HG03342 (cell line): ENCODE measurements around the gene GATAD2A.

ENCODE experiments used
- ATAC-seq: cut with Tn5 transposase; IDR thresholded peaks from one replicate; pipeline ENCODE4 v1.9.1; 2021; ENCODE audit warnings: mild to moderate bottlenecking, moderate library complexity; ENCODE audit not compliant: unreplicated experiment

GATAD2A gene

DNA sequence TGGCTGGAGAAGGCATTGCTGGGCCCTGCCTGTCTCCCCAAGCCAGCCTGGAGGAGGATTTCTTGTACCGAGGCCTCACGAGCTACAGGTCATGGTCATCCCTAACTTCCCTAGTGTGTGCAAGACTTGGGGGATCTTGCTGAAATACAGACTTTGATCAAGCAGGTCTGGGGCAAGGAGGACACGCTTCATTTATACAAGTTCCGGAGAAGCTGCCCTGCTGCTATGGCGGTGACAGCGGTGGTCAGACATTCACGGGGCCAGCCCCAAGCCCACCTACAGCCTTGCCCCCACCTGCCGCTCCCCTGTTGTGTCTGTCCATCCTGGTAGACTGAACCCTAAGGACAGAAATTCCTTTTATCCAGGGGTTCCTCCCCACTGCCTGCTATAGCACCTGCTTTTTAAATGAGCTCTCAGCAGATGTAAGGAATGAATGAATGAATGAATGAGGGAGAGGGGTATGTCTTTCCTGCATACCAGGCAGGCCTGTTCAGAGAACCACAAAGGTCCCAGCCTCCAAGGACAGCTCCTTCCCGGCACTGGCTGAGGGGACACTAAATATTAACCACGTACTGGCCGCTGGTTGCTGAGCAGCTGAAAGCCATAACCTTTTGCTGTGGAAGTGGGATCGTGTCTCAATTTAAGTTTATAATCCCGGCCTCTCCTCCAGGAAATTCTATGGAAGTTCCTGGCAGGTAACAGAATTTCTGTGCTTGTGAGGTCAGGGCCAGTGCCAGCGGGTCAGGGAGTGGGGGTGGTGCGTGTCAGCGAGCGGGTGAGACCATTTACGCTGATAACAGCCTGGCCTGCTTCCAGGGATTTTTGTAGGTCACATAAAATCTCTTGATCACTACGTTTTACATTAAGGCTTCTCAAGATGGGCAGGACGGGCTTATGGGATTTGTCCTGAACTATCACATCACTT is 82.7 kb downstream of the GATAD2A start:
- no peak for ATAC-seq

DNA sequence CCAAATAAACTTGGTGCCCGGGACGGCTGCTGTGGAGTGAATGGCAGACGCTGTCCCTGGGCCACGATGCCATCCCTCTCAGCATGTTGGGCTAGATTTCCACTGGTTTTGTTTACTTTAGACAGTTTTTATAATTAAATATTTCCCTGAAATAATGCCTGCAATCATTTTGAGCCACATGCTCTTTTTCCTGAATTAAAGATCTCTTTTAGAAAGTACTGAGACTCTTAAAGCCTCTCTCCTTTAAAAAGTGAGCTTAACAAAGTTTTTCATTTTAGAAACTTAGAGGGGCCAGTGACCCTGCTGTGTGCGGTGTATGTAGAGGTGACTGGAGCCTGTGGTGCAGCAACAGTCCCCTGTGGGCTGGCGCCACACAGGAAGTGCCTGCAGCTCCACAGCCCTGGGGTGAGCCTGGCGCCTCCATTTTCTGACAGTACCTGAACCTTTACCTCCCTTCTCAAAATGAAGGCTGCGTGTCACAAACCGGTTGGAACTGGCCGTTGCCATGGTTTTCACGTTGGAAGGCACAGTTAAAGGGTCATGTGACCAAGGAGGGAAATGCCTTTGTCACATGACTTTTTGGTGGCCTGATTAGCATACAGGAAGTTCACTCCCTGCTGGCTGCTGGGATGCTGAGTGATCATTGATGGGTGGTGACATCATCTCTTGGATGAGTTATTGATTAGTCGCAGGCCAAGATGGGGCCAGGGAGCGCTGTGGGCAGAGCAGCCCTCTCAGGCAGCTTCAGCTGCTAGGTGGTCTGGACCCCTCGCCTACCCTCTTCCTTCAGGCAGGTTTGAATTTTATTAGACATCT is 83.6 kb downstream of the GATAD2A start:
- ATAC-seq: no peak

DNA sequence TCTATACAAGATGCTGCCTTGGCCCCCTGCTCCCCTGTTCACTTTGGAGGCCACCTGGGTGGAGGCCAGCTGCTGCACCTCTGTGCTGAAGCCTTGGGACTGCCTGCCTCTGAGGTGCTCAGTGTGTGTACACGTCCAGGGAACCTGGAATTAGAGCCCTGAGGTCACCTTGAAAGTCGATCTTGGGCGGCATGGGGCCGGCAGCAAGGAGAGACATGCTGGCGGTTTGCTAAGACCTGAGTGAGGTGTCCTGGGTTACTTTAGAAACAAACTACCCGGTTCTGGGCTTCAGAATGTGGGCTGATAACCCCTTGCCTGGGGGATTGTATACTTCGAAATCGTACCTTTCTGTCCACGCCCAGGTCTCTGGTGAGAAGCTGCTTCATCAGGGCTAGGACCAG is 84.3 kb downstream of the GATAD2A start:
- no peak for ATAC-seq

DNA sequence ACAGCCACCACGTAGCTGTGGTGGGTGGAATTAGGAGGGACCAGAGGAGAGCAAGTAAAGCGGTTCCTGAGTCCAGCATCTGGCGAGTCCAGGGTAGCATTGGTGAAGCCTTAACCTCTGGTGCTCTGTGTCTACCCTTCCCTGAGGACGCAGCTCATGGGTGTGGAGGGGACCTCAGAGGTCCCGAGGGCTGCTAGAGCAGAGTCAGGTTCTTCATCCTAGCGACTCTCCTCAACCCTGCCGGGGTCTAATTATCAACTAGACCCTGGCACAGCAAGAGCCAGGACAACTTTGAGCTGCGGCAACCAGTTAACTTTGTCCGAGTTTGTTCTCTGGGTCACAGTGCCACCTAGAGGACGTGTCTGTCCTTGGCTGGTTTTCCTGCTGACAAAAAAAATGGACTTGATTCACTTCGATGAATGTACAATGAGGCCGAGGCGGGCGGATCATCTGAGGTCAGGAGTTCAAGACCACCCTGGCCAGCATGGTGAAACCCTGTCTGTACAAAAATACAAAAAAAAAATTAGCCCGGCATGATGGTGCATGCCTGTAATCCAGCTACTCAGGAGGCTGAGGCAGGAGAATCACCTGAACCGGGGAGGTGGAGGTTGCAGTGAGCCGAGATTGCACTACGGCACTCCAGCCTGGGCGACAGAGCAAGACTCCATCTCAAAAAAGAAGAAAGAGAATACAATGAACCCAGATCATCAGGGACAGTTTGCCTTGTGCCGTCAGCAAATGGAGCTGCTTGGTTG is 84.9 kb downstream of the GATAD2A start:
- no peak for ATAC-seq

DNA sequence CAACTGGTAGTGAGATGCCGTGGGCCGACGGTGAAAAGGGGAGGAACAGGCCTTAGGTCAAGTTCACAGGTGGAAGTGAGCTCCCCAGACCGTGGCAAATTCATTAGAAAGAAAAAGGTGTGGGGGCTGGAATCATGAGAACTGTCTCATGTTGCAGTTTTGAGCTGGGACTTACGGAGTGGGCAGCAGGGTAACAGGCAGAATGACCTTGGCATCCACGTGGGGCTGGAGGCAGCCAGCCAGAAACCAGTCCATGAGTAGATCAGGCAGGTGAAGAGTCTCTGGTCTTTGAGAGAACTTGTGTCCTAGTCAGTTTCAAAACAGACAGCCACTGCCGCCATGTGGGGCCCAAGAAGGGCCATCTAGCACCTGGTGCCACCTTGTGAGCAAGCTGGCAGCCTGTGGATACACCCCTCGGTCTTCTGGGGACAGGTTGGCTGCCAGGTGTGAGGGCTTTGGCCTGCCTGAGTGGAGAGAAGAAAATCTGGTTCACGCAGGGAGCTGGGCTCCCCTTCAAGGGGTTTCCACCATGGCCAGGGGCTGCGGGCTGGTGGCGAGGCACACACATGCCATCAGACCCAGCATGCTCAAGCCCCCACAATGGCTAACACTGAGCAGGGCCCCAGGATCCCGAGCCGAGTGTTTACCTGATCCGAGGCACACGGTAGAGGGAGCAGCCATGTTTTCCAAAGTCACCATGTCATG is 86.0 kb downstream of the GATAD2A start:
- no peak for ATAC-seq

DNA sequence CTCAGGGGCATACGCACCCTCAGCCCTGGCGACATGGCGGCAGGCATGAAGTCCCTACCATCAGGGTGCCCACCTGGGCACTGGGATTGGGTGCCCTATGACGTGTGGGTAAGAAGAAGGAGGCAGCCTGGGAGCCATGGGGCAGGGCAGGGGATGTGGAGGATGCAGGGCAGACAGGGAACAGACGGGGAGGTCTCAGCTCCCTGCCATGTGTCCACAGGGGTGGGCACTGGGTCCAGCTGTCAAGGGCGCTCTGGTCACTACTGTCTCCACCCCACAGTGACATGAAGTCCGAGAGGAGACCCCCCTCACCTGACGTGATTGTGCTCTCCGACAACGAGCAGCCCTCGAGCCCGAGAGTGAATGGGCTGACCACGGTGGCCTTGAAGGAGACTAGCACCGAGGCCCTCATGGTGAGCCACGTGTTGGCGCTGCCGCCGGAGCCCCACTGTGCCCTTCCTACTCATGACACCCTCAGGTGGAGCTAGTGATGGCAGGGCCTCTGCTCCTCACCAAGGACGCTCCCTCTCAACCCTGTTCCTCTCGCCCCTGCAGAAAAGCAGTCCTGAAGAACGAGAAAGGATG is 86.6 kb downstream of the GATAD2A start:
- ATAC-seq: no peak

DNA sequence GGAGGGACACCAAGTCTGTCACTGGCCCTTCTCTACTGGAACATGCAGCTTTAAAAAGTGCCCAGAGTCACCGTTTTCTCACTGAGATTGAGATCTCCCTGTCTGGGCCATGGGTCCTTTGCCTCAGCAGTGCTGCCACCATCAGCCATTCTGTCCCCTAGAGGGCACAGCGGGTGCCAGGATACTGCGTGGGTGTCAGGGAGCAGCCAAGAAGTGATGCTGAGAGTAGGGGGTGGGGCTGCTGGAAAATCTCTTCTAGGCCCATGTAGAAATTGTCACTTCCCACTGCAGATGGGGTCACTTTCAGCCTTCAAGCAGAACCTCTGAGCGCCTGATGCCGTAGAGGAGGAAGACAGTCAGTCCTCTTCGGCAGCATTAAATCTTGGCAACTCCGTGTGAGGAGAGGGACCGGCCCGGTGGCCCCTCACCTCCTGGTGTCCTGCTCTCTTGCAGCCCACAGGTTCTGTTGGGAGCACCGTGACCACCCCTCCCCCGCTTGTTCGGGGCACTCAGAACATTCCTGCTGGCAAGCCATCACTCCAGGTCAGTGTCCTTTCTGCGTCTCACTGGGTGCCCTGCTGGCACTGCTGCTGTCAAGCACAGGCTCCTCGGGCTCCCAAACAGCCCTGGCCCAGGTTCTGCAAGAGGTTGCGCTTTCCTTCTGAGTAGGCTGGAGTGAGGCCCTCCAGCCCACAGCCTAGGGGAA is 88.5 kb downstream of the GATAD2A start:
- no peak for ATAC-seq

DNA sequence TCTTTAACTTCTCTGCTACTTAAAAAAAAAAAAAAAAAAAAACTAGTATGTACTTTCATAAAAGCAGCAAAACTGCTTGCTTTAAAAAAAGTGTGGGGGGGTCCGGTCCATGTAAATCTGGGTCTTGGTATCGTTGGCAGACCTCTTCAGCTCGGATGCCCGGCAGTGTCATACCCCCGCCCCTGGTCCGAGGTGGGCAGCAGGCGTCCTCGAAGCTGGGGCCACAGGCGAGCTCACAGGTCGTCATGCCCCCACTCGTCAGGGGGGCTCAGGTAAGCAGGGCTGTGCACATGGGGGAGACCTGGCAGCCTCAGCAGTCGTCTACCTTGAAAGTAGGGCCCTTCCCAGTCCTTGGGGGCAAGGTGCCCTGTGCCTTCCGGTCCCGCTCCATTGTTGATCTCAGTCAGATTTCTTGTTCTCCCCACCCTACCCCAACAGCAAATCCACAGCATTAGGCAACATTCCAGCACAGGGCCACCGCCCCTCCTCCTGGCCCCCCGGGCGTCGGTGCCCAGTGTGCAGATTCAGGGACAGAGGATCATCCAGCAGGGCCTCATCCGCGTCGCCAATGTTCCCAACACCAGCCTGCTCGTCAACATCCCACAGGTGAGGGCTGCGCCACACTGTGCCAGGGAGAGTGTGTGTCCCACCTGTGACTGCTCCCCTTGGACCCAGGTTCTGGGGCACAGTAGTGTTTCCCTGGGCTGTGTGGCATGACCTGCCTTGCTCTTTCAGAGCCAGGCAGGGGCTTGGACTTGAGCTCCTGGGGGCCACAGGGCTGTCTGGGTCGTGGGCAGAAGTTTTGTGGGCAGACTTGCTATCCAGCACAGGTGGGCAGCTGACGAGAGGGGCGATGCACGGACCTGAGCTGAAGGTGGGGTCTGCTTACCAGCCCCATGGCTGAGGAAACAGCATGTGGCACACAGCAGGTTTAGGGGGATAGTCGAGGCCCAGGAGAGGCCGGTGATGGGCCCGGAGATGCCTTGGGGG is 90.4 kb downstream of the GATAD2A start:
- ATAC-seq: no peak

DNA sequence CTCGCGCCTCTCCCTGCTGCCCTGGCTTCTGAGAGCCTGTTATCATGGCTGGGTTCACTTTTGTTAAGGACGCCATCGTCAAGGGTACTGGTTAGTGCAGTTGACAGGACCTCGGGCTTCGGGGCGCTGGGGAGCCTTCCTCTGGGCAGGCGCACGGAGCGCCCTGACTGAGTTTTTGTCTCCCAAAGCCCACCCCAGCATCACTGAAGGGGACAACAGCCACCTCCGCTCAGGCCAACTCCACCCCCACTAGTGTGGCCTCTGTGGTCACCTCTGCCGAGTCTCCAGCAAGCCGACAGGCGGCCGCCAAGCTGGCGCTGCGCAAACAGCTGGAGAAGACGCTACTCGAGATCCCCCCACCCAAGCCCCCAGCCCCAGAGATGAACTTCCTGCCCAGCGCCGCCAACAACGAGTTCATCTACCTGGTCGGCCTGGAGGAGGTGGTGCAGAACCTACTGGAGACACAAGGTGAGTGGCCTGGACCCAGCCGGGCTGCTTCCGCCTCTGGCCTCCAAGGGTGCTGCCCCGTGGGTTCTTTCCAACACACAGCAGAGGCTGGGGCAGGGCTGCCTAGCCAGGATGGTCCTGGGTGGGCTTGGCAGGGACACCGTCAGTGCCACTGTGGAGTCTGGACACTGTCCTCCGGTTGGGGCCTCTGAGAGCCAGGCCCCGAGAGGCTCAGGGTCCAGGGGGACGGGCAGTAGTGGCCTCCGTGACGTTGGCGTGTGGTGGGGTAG is 92.9 kb downstream of the GATAD2A start:
- ATAC-seq: no peak

DNA sequence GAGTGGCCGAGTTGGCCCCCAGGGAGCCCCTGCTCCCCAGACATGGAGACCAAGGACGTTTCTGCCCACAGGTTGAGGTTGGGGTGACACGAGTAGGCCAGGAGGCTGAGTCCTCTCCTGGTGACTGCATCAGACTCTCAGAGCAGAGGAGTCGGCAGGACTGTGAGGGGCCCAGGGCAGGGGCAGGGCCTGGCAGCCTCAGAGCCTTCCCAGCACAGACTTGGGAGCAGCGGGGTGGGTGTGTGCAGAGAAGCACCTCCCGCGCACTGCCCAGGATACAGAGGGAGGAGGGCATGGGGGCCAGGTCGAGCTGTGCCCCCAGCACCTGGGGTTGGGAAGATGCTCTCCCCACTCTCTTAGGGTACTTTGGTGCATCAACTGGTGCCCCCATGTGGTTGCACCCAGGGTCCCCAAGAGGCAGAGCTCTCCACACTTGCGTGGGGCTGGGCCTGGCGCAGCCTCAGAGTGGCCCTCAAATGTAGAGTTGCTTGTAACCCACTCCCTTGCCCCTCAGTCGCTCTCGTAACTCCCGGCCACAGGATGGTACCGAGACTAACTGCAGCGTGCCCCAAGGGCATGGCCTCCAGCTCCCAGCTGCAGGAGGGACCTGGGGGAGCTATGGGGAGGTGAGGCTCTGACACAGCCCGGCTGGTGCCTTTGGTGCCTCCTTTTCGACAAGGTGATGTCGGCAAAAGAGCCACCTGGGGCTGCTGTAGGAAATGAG is 94.0 kb downstream of the GATAD2A start:
- ATAC-seq: no peak

DNA sequence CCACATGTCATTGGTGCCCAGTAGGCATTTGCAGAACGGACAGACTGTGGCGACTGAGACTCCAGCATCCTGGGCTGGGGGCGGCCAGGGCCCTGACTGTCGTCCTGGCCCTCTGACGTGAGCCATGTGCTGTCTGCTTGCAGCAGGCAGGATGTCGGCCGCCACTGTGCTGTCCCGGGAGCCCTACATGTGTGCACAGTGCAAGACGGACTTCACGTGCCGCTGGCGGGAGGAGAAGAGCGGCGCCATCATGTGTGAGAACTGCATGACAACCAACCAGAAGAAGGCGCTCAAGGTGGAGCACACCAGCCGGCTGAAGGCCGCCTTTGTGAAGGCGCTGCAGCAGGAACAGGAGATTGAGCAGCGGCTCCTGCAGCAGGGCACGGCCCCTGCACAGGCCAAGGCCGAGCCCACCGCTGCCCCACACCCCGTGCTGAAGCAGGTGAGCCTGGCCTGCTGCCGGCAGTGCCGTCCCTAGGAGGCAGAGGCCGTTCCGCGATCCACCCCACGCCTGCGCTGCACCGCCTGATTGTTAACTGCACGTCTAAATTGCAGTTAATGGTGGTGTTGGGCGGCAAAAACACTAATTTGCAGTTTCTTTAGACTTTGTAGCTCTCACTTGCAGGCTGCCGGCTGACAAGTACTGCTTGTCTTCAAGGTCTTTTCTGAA is 95.6 kb downstream of the GATAD2A start:
- no peak for ATAC-seq

DNA sequence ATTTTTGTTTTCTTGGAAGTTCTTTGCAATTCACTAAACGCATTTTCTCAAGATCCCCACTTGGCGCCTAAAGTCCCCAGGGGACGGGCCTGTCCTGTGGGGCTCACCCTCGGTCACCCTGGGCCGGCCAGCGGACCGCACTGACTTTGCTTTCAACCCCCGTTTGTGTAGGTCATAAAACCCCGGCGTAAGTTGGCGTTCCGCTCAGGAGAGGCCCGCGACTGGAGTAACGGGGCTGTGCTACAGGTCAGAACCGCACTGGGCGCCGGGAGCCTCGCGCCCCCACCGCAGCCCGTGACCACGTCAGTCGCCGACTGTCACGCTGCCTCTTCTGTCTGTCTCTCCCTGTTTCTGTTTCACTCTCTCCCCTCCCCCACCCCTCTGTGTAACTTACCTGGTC is 96.3 kb downstream of the GATAD2A start:
- no peak for ATAC-seq

DNA sequence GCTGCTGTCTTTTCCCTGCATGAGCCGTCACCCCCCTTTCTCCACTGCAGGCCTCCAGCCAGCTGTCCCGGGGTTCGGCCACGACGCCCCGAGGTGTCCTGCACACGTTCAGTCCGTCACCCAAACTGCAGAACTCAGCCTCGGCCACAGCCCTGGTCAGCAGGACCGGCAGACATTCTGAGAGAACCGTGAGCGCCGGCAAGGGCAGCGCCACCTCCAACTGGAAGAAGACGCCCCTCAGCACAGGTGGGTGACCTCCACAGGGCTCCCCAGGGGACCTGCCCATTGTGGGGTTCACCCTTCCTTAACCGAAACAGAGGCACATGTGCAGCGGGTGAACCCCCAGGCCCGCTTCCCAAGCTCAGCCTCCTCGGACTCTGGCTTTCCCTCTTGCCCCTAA is 96.8 kb downstream of the GATAD2A start:
- ATAC-seq: no peak

DNA sequence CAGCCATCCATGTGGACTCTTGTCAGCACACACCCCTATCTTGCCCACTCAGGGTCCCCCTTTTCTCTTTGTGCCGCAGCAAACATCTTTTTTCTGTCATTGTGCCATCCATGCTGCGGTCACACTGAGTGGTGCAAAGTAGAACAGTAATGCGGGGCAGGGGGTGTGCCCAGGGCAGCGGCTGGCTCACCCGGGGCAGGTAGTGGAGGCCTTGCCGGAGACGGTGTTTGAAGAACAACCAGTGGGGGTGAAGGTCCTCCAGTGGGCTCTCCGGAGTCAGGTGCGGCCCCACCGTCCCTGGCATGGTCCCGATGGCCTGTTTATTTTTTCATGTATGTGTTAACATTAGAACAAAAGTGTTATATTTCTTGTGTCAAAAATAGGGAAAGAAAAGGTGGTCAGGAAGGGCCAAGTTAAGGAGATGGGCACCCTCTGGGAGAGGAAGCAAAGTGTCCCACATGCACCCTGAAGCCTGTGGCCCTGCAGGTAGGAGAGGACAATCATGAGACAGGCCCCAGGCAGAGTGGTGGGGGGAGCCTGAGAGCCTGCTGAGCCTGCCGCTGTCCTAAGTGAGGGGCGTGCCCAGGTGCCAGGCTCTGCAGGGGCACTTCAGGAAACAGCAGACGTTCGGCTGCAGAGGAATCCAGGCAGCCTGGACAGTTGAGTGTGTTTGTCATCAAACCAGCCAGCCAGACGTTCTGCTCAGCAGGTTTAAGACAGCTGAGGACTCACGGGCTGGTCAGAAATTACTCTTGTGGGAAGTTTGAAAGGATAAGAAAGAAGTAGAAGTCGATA is 97.5 kb downstream of the GATAD2A start:
- no peak for ATAC-seq

DNA sequence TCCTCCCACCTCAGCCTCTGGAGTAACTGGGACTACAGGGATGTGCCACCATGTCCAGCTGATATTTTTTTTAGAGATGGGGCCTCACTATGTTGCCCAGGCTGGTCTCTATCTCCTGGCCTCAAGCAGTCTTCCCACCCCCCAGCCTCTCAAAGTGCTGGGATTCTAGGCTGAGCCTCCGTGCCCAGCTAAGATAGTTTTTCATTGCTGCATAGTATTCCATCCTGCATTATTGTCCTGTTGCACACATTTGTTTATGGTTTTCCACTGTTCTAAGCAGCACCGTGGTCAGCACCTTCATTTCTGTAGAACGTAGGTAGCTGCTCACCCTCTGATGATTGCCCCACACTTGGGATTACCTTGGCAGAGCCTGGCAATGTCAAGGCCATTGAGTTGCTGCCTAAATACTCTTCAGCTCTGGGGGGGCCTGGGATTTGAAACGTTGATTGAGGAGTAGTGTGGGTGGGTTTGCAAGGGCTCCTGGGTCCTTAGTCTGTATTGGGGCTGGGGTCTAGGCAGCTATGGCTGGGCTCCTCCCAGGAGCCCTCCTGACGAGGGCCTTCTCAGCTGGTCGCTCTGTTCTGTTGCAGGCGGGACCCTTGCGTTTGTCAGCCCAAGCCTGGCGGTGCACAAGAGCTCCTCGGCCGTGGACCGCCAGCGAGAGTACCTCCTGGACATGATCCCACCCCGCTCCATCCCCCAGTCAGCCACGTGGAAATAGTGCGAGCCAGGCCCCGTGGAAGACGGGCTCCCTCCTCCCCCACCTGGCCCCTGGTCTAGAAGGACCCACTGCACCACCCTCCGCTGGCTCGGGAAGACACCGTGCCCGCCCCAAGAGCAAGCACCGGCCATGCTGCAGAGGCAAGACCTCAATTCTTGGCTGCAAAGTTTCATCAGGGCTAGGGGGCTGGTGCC is 99.5 kb downstream of the GATAD2A start:
- no peak for ATAC-seq
